DOHH2 (cell line): ENCODE results near the gene VPS8.

Source experiments
- EZH2phosphoT487 ChIP-seq: fragments of 200-600 bp; sonication (generic); IDR thresholded peaks from 2 replicates; pipeline ENCODE4 v1.6.1; 2017; ENCODE audit warnings: borderline replicate concordance, mild to moderate bottlenecking, antibody characterized with exemption, low read length, moderate library complexity, mixed read lengths
- TF ChIP-seq, protein P1 (sequence below): fragments of 200-600 bp; sonication (generic); IDR thresholded peaks from one replicate; pipeline ENCODE4 v1.5.1; 2014; ENCODE audit warnings: antibody characterized with exemption, mild to moderate bottlenecking, low read depth, low read length; ENCODE audit not compliant: poor library complexity, severe bottlenecking

DNA sequence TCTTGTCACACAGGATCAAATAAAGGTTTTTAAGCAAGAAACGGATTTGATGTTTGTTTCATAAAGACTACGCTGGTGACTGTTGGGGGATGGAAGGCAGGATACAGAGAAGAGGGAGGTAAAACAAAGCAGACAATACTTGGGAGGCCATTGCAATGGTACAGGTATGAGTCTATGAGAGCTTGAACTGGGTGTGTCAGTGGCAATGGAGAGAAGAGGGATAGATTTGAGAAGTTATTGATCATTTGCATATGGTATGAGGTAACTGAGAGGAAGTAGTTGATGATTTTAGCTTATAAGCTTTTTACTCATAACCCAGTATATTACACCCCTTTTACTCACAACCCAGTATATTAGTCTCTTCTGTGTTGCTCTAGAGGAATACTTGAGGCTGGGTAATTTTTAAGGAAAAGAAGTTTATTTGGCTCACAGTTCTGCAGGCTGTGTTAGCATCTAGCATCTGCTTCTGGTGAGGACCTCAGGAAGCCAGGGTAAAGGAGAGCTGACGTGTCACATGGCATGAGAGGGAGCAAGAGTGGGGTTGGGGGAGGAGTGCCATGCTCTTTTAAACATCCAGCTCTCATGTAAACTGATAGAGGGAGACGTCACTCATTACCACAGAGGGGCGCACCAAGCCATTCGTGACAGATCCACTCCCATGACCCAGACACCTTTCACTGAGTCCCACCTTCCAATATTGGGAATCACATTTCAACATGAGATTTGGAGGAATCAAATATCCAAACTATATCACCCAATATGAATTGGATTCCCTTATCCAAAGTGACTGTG, 153.9 kb downstream of the VPS8 start:
- TF ChIP-seq, protein P1, sequence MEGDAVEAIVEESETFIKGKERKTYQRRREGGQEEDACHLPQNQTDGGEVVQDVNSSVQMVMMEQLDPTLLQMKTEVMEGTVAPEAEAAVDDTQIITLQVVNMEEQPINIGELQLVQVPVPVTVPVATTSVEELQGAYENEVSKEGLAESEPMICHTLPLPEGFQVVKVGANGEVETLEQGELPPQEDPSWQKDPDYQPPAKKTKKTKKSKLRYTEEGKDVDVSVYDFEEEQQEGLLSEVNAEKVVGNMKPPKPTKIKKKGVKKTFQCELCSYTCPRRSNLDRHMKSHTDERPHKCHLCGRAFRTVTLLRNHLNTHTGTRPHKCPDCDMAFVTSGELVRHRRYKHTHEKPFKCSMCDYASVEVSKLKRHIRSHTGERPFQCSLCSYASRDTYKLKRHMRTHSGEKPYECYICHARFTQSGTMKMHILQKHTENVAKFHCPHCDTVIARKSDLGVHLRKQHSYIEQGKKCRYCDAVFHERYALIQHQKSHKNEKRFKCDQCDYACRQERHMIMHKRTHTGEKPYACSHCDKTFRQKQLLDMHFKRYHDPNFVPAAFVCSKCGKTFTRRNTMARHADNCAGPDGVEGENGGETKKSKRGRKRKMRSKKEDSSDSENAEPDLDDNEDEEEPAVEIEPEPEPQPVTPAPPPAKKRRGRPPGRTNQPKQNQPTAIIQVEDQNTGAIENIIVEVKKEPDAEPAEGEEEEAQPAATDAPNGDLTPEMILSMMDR = no peak
- TF ChIP-seq EZH2phosphoT487 = no peak
